Gastroesophageal sphincter (tissue), 4 donors: ENCODE measurements around the gene EPHB1. TPM values are rescaled to one million over a fixed set of nuclear protein-coding genes. Genes with fewer than 3 reads are reported as not detected.

Source experiments
- ATAC-seq: fragments of 150-250 bp; one replicate; pipeline ENCODE4 v1.9.1; 2016; ENCODE audit warnings: mild to moderate bottlenecking, moderate library complexity
- H3K27ac ChIP-seq, 4 donors: fragments of 200-600 bp; sonication (generic) in 3 of 4; 1 replicate in 3 of 4; 2 replicates in 1 of 4; pipeline ENCODE4 v1.5.1; 2016 to 2019
- H3K27me3 ChIP-seq: fragments of 200-600 bp; sonication (generic); one replicate; pipeline ENCODE4 v1.5.1; 2019
- H3K36me3 ChIP-seq, 2 donors: fragments of 200-600 bp; sonication (generic); one replicate each; pipeline ENCODE4 v1.5.1; 2019; ENCODE audit warnings: control low read depth in 1 of 2
- H3K4me1 ChIP-seq, 3 donors: fragments of 200-600 bp; sonication (generic); 1 replicate in 2 of 3; 2 replicates in 1 of 3; pipeline ENCODE4 v1.5.1; 2016 to 2019; ENCODE audit warnings: control low read depth in 2 of 3
- H3K4me3 ChIP-seq, 2 donors: fragments of 200-600 bp; sonication (generic); one replicate each; pipeline ENCODE4 v1.5.1; 2019; ENCODE audit warnings: mild to moderate bottlenecking in 1 of 2, moderate library complexity in 1 of 2
- H3K9me3 ChIP-seq, 3 donors: fragments of 200-600 bp; sonication (generic); one replicate each; pipeline ENCODE4 v1.5.1; 2017 to 2019; ENCODE audit warnings: control low read depth in 2 of 3
- EP300 ChIP-seq: sonication (generic); formaldehyde crosslinking; IDR thresholded peaks from one replicate; pipeline ENCODE4 v1.6.1; 2017; ENCODE audit warnings: antibody characterized with exemption, mild to moderate bottlenecking
- POLR2A ChIP-seq, 2 donors: fragments of 450-650 bp; IDR thresholded peaks; one replicate each; pipeline ENCODE4 v1.6.1; 2017; ENCODE audit warnings: antibody characterized with exemption in 2 of 2, mild to moderate bottlenecking in 2 of 2, moderate library complexity in 1 of 2
- POLR2AphosphoS5 ChIP-seq: sonication (generic); formaldehyde crosslinking; IDR thresholded peaks from one replicate; pipeline ENCODE4 v1.6.1; 2017; ENCODE audit warnings: antibody characterized with exemption
- WGBS, 2 donors: methylation state at CpG; one replicate each; pipeline ENCODE4 v1.1.5; 2018; ENCODE audit warnings: low coverage in 1 of 2; 5-methylcytosine and 5-hydroxymethylcytosine counted together
- total RNA-seq, 4 donors: library from RNA; depleted of rRNA; stranded (reverse); fragments of >200 nt; gene quantifications; one replicate each; pipeline ENCODE4 v1.1.0, GENCODE V29; 2016
- TF ChIP-seq, protein P1 (sequence below), 4 experiments: fragments of 200-600 bp in 2 of 4; fragments of 450-650 bp in 2 of 4; sonication (generic) in 1 of 4; IDR thresholded peaks; one replicate each; pipeline ENCODE4 v1.5.1; 2017 to 2019; ENCODE audit warnings: antibody characterized with exemption in 4 of 4, mild to moderate bottlenecking in 2 of 4, moderate library complexity in 2 of 4

Gene EPHB1
- total RNA-seq, 4 donors from 2014 or later, result 0.81 to 5.7 (median 2.5) TPM; not detected in 1

- ATAC-seq, result no peak
- TF ChIP-seq POLR2AphosphoS5, result no peak
- TF ChIP-seq, protein P1, sequence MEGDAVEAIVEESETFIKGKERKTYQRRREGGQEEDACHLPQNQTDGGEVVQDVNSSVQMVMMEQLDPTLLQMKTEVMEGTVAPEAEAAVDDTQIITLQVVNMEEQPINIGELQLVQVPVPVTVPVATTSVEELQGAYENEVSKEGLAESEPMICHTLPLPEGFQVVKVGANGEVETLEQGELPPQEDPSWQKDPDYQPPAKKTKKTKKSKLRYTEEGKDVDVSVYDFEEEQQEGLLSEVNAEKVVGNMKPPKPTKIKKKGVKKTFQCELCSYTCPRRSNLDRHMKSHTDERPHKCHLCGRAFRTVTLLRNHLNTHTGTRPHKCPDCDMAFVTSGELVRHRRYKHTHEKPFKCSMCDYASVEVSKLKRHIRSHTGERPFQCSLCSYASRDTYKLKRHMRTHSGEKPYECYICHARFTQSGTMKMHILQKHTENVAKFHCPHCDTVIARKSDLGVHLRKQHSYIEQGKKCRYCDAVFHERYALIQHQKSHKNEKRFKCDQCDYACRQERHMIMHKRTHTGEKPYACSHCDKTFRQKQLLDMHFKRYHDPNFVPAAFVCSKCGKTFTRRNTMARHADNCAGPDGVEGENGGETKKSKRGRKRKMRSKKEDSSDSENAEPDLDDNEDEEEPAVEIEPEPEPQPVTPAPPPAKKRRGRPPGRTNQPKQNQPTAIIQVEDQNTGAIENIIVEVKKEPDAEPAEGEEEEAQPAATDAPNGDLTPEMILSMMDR (IDR thresholded peaks at IDR 0.05), result no peak
- no peak for TF ChIP-seq POLR2A (IDR thresholded peaks at IDR 0.05)
- TF ChIP-seq EP300, result no peak
- no peaks in the 10 kb centered on the region for H3K36me3 ChIP-seq
- no peak overlapping the region for H3K4me3 ChIP-seq
- WGBS, 2 donors, result 87 to 94% methylated on average over 5 to 7 of the region's 8 CpGs
- no peak overlapping the region for H3K27ac ChIP-seq
- peaks cover 18% of the 10 kb centered on the region for H3K27me3 ChIP-seq
- H3K4me1 ChIP-seq, result peaks cover 0 to 24% (median 15%) of the 10 kb centered on the region in 3 donors
- H3K9me3 ChIP-seq, result no peaks in the 10 kb centered on the region
These were observed 3.1 kb upstream of the EPHB1 start for GRCh38 chr3:134791992-134792391.

DNA sequence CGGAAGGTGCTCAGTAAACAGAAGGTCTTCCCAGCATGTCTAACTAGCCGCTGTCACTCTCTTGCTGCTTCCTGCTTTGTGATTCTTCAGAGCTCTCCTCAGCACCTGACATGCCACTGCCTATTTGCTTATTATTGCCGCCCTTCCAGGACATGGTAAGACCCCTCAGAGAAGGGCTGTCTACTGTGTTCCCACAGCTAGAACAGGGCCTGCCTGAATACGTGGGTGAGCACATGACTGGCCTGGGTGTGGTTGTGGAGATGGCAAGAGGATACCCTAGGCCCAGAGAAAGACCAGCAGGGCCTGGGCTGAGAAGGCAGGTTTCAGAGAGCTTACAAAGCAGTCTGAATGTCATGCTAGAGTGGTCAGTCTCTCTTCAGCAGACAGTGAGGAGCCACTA is 2.4 kb upstream of the EPHB1 start:
- no peak for ATAC-seq
- Histone ChIP-seq H3K9me3 (no peaks in the 10 kb centered on the region), H3K4me1 (peaks cover 0 to 31% (median 16%) of the 10 kb centered on the region in 3 donors), H3K27me3 (peaks cover 25% of the 10 kb centered on the region), H3K36me3 (no peaks in the 10 kb centered on the region), H3K27ac (no peak overlapping the region), H3K4me3 (no peak overlapping the region)
- 89 to 100% methylated on average over 2 to 3 of the region's 4 CpGs for WGBS, 2 donors
- TF ChIP-seq POLR2A (IDR thresholded peaks at IDR 0.05), result no peak
- no peak for TF ChIP-seq EP300
- no peak for TF ChIP-seq POLR2AphosphoS5
- TF ChIP-seq, protein P1 (IDR thresholded peaks at IDR 0.05), result no peak

DNA sequence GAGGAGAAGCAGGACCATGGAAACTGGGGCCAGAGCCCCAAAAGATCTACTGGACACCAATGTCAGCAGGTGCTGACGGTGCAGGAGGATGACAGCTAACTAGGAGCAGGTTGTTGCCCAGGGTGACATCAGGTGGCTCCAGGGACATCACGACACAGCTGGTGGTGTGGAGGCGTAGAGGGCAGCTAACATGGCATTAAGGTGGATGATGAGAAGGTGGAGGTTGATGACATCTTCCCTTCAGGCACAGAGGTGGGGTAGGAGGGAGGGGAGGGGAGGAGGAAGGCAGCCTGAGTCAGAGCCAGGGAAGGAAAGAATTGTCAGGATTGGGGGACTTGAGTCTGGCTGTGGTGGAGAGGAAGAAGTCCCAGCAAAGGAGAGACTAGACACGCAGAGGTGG is 1.5 kb upstream of the EPHB1 start:
- no peak for TF ChIP-seq POLR2A (IDR thresholded peaks at IDR 0.05)
- no peak for TF ChIP-seq POLR2AphosphoS5
- no peak for TF ChIP-seq EP300
- TF ChIP-seq, protein P1 (IDR thresholded peaks at IDR 0.05), result no peak
- peaks cover 0 to 39% (median 16%) of the 10 kb centered on the region in 3 donors for H3K4me1 ChIP-seq
- H3K36me3 ChIP-seq, result no peaks in the 10 kb centered on the region
- H3K27me3 ChIP-seq, result peaks cover 33% of the 10 kb centered on the region
- H3K9me3 ChIP-seq, result no peaks in the 10 kb centered on the region
- WGBS, 2 donors, result 83 to 94% methylated on average over 2 to 4 of the region's 4 CpGs
- ATAC-seq, result no peak
- no peak overlapping the region for H3K4me3 ChIP-seq
- no peak overlapping the region for H3K27ac ChIP-seq

GRCh38 chr3:134794323-134794722 is 737 bp upstream of the EPHB1 start:
- Histone ChIP-seq H3K36me3 (no peaks in the 10 kb centered on the region), H3K4me3 (no peak overlapping the region), H3K9me3 (no peaks in the 10 kb centered on the region), H3K27me3 (peaks cover 34% of the 10 kb centered on the region), H3K27ac (no peak overlapping the region), H3K4me1 (peaks cover 0 to 47% (median 20%) of the 10 kb centered on the region in 3 donors)
- 61 to 65% methylated on average over 4 to 6 of the region's 9 CpGs for WGBS, 2 donors
- TF ChIP-seq POLR2AphosphoS5 (no peak), EP300 (no peak), POLR2A (IDR thresholded peaks at IDR 0.05) (no peak)
- TF ChIP-seq, protein P1 (IDR thresholded peaks at IDR 0.05), result no peak
- no peak for ATAC-seq

- peaks cover 0 to 52% (median 20%) of the 10 kb centered on the region in 3 donors for H3K4me1 ChIP-seq
- WGBS, 2 donors, result no CpG with 5 or more reads among the region's 50 CpGs
- H3K27ac ChIP-seq, result peak overlapping the region in 3 of 4 donors; percentile 51 to 86 (median 84)
- peak overlapping the region; percentile 6 to 68 for H3K4me3 ChIP-seq
- no peaks in the 10 kb centered on the region for H3K9me3 ChIP-seq
- no peak for ATAC-seq
- no peak for TF ChIP-seq EP300
- no peak for TF ChIP-seq POLR2AphosphoS5
- TF ChIP-seq POLR2A (IDR thresholded peaks at IDR 0.05), result no peak
- TF ChIP-seq, protein P1 (IDR thresholded peaks at IDR 0.05), result no peak
- no peaks in the 10 kb centered on the region for H3K36me3 ChIP-seq
- peaks cover 34% of the 10 kb centered on the region for H3K27me3 ChIP-seq
These were observed 753 bp downstream of the EPHB1 start for GRCh38 chr3:134795746-134796280.
